GM08714 (cell line): ENCODE measurements around the gene TBC1D1.

Experiments
- H3K4me3 ChIP-seq: fragments of 200-500 bp; sonication (Bioruptor generic); 2 replicates; pipeline ENCODE4 v1.5.1; 2014; ENCODE audit warnings: mild to moderate bottlenecking, low read length, inconsistent platforms
- ZNF274 ChIP-seq: IDR thresholded peaks from 2 replicates; pipeline ENCODE4 v1.6.1; 2012; ENCODE audit warnings: mild to moderate bottlenecking, low read depth, low read length

The TBC1D1 gene

GRCh38 chr4:38138363-38138762, 247.5 kb downstream of the TBC1D1 start:
- no peak overlapping the region for H3K4me3 ChIP-seq
- no peak for TF ChIP-seq ZNF274

DNA sequence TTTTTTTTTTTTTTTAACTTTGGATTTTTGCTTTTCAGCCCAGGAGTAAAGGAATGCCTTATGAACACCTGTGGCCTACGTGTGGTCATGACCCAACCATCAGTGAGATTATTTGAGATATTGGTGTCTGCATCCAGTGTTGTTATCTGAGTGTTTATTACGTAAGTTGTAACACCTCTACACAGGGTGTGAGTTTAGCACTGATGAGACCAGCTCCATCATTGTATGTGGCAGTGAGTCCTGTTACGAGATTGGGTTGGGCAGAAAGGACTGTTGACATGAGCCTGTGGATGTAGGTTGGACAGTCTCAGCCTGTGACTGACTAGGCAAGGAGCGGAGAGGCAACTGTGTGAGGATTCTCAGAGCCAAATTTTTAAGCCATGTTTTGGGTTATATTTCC, 248.3 kb downstream of the TBC1D1 start:
- no peak overlapping the region for H3K4me3 ChIP-seq
- TF ChIP-seq ZNF274, result no peak

DNA sequence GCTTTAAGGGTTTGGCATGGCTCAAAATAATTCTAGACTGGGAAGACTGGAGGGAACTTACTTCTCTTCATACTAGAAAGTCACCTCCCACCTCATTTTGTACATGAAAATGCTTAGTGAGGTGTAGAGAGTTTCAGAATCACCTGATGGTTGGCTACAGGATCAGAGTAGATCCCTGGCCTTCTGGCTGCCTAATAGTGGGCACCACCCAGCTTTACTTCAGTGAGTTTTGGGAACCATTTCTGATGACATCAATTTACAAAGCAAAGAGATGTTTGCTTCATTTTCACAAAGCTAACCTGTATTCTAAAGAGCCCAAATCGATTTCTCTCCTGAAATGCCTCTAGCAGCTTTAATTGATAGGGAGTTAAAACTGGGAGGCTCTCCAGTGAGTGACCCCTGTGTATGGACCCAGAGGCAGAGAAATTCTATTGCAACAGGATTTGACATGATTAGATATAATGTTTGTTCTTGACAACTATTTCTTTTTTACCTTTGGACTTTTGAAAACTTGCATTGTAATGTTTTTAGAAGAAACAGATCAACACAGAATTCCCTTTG, 249.8 kb downstream of the TBC1D1 start:
- H3K4me3 ChIP-seq, result no peak overlapping the region
- TF ChIP-seq ZNF274, result no peak

DNA sequence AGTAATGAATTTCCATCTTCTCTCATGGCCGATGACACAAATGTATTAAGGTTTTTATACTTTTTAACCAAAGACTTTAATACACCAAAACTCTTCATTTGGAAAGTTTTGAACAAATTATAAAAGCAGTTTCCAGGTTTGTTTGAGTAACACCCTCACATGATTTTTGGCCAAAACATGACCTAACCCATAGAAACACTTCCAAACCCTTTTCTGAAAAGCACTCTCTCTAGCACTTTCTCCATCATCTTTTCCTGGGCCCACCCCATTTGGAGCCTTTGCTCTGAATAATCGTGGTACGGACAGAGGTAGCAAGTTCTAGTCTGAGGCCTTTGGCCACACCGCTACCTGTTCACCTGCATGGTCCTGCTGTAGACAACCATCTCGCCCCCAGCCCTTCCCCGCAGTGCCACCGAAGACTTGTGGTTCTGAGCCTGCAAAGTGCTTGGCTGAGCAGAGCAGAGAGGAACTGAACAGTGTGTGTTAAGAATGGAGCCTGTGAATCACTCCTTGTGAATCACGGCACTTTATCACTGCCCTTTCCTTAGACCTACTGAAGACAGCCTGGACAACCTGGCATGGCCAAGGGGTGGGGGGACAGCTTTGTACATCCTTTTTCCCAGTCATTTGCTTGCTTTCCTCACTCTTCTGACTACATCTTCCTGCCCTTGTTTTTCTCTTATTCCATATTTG, 251.1 kb downstream of the TBC1D1 start:
- no peak overlapping the region for H3K4me3 ChIP-seq
- no peak for TF ChIP-seq ZNF274

GRCh38 chr4:38144031-38144430, 253.1 kb downstream of the TBC1D1 start:
- H3K4me3 ChIP-seq, result no peak overlapping the region
- no peak for TF ChIP-seq ZNF274

- no peak for TF ChIP-seq ZNF274
- no peak overlapping the region for H3K4me3 ChIP-seq
These were observed 254.3 kb downstream of the TBC1D1 start for GRCh38 chr4:38145033-38145678.

- H3K4me3 ChIP-seq, result no peak overlapping the region
- no peak for TF ChIP-seq ZNF274
These were observed 254.9 kb downstream of the TBC1D1 start for GRCh38 chr4:38145741-38146140.

DNA sequence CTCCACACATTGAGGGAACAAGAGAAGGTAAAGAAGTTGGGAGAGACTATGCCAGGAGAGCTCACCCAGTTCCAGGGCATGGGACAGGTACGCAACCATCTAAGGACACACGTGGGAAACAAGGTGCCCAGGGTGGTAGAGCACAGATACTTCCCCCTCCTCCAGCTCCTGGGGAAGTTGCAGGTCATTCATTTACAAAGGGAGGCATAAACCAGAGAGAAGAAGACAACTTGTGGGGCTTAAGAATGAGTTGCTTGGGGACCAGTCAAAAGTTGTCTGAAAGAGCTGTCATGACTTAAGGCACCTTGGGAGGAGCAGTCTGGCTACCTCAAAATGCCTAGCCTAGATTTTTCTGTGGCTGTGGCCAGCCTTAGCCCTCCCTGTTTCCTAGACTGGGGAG, 255.5 kb downstream of the TBC1D1 start:
- H3K4me3 ChIP-seq, result no peak overlapping the region
- no peak for TF ChIP-seq ZNF274

GRCh38 chr4:38149472-38149996, 258.6 kb downstream of the TBC1D1 start:
- H3K4me3 ChIP-seq, result no peak overlapping the region
- no peak for TF ChIP-seq ZNF274

DNA sequence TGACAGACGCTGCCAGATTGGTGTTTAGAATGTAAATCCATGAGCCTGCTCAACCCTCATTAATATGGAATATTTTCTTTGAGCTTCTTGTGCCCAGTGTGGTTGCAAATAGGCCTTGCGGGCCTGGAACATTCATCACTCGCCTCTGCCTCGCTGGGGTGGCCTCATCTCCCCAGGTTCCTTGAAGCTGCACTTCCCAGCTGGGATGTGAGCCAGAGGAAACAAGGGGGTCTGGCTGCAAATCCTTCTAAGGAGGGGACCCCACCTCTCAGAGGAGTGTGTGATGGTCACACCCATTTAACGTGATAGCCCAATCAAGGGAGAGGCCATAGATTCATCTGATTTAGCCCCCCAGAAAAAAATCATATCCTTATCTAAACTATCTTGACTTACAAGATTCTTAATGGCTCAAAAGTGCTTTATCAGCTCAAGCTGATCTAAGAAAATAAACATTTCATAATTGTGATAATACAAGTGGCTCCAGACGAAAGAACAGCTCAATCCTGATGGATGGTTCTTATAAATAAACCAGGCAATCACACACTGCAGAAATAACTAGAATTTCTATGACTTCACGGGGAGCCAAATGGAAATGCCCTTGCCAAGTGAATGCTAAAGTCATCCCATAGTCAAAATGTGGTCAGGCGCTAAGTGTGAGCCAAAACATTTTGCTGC, 259.2 kb downstream of the TBC1D1 start:
- no peak overlapping the region for H3K4me3 ChIP-seq
- TF ChIP-seq ZNF274, result no peak

GRCh38 chr4:38150766-38151165, 259.9 kb downstream of the TBC1D1 start:
- TF ChIP-seq ZNF274, result no peak
- H3K4me3 ChIP-seq, result no peak overlapping the region

- no peak overlapping the region for H3K4me3 ChIP-seq
These were observed 261.0 kb downstream of the TBC1D1 start for GRCh38 chr4:38151873-38152272.

DNA sequence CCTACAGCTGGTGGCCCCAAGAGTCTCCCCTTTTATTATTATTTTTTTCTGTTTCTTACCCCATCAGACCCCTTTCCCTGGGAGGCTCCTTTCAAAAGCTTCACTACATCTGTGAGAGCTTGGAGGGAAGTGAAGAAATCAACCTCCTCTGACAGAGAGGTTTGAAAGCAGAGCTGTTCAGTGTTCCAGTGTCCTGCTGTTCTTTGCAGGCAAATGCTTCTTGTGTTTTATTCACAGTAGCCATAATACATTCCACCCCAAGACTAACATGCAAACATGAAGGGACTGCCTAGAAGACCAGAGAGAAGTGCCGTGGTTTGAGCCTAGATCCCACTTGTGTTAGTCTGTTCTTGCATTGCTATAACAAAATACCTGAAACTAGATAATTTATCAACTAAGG, 261.4 kb downstream of the TBC1D1 start:
- TF ChIP-seq ZNF274, result no peak

More at GRCh38 chr4:38151873-38152272, 261.0 kb downstream of the TBC1D1 start:
- no peak for TF ChIP-seq ZNF274

GRCh38 chr4:38152721-38153386, 262.0 kb downstream of the TBC1D1 start:
- H3K4me3 ChIP-seq, result no peak overlapping the region
- no peak for TF ChIP-seq ZNF274

More for the DNA sequence above, 261.4 kb downstream of the TBC1D1 start:
- H3K4me3 ChIP-seq, result no peak overlapping the region
